ENCODE data around the gene TAS2R10.
"Not testable (repeated sequence)": the region's sequence is repeated elsewhere in the genome, so short reads cannot be mapped to it uniquely, and the experiment has no call there.

The TAS2R10 gene, protein sequence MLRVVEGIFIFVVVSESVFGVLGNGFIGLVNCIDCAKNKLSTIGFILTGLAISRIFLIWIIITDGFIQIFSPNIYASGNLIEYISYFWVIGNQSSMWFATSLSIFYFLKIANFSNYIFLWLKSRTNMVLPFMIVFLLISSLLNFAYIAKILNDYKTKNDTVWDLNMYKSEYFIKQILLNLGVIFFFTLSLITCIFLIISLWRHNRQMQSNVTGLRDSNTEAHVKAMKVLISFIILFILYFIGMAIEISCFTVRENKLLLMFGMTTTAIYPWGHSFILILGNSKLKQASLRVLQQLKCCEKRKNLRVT

GRCh38 chr12:10826258-10826657, at the start of gene TAS2R10:
TAS2R10 (minus strand) TSS chr12:10826358; CDS start chr12:10826269, 89 bp downstream.
- no peak for DNase-seq

DNA sequence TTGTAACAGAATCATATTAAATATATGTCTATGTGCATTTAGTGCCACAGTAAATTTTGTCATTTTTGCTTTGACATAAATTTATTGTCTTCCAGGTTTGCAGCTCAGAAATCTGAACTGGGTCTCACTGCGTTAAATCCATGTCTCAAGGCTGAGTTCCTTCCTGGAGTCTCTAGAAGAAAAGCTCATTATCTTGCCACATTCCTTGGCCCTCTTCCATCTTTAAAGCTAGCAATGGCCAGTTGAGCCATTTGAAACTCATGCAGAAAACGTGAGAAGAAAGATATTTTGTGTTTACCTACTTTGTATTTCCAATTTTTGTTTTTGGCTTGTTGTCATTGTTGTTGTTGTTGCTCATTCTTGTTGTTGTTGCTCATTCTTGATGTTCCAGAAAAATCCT, 47.2 kb upstream of the TAS2R10 start:
- DNase-seq = no peak

- DNase-seq = no peak
Observed at GRCh38 chr12:10867381-10867780, 41.2 kb upstream of the TAS2R10 start.

DNA sequence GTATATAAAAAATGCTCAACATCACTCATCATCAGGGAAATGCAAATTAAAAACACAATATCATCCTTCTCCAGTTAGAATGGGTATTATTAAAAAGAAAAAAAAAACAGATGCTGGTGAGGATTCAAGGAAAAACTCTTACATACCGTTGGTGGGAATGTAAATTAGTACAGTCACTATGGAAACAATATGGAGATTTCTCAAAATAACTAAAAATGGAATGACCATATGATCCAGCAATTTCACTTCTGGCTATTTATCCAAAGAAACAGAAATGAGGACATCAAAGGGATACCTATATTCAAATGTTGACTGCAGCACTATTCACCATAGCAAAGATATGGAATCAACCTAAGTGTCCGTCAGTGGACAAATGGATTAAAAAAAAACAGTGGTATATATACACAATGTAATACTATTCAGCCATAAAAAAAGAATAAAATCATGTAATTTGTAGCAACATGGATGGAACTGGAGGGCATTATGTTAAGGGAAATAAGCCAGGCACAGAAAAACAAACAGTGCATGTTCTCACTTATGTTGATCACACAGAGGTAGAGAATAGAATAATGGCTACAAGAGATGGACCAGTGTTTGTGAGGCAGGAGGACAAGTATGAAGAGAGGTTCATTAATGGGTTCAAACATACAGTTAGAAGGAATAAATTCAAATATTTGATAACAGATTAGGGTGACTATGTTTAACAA, 37.5 kb upstream of the TAS2R10 start:
- no peak for DNase-seq

- no peak for DNase-seq
Observed at GRCh38 chr12:10861366-10861765, 35.2 kb upstream of the TAS2R10 start.

- DNase-seq = no peak
Observed at GRCh38 chr12:10855807-10856206, 29.6 kb upstream of the TAS2R10 start.

- DNase-seq = no peak
Observed at GRCh38 chr12:10853776-10854175, 27.6 kb upstream of the TAS2R10 start.

DNA sequence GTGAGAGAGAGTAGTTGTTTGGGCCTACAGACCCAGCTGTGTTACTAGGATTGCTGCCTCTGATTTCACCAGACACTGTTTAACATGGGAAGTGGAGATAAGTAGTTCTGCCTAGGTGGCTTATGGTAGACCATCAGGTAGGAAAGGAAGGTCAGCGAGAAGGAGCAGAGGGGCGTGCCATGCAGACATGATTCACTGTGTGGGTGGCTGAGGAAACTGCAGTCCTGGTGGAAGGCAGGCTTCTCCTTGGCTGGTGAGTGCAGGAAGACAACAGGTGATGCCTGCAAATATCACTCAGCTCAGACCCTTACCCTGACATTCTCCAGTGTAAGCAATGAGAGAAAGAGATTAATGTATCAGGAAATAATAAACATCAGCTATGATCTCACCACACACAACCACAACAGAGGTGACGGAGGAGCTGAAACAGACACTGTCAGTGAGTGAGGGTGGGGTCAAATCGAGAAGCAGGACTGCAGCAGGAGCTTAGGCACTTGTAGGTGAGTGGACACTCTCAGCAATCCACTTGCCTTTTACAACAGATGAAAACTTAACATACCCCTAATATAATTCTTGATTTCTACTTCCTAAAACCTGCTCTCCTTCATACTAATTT, 25.2 kb upstream of the TAS2R10 start:
- DNase-seq = no peak

- DNase-seq = no peak
Observed at GRCh38 chr12:10849425-10849878, 23.3 kb upstream of the TAS2R10 start, which contains the start of gene PRR4. PRR4 (minus strand) TSS chr12:10849475; CDS start chr12:10849437, 38 bp downstream.

DNA sequence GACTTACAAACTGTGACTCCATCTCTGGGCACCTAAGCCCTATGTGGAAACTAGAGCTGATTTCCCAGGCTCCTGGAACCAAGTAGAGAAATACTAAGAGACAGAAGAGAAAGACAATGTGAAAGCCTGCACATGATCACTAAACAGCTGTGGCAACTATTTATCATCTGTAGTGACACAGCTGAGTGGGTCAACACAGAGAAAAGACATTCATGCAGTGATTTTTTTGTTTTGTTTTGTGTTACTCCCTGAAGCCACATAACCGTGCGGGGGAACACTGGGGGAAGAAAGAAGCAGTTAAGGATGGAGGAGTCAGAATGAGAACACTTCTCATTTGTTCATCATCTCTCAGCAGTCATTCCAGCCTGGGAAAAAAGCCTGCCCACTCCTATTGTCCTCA, 21.6 kb upstream of the TAS2R10 start:
- no peak for DNase-seq

GRCh38 chr12:10842862-10843261, 16.7 kb upstream of the TAS2R10 start:
- DNase-seq = no peak

- no peak for DNase-seq
Observed at GRCh38 chr12:10838461-10838860, 12.3 kb upstream of the TAS2R10 start.

GRCh38 chr12:10829994-10830393, 3.8 kb upstream of the TAS2R10 start:
- no peak for DNase-seq

GRCh38 chr12:10824957-10825356, 1.2 kb downstream of the TAS2R10 start:
- no peak for DNase-seq

- no peak for DNase-seq
Observed at GRCh38 chr12:10811883-10812536, 14.1 kb downstream of the TAS2R10 start.

DNA sequence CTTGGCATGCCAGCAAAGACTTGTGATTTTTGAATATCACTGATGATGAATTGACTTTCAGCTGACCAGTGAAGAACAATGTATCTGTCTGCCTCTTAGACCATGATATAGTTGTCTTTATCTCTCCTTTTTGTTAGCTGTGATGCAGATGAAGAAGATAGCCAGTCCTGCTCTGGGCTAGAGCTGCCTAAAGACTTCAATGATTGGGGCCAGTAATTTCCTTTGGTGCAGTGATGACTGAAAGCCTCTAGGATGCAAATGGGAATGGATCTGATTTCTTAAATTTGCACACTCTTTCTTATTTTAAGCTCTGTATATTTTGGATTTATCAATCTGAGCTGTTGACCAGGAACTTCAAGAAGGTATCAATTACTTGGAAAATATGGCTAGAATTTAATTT, 16.1 kb downstream of the TAS2R10 start, which contains the start of gene TAS2R9:
Gene TAS2R9 (minus strand): TSS at position 101 of the 400 bp plus-strand sequence. CDS start 93 bp downstream, at position 8.
- no peak for DNase-seq

- no peak for DNase-seq
Observed at GRCh38 chr12:10807186-10807585, 19.0 kb downstream of the TAS2R10 start, which contains the start of gene TAS2R8. TAS2R8 (minus strand) TSS chr12:10807286; CDS start chr12:10806980, 306 bp downstream.

GRCh38 chr12:10802587-10802986, 23.6 kb downstream of the TAS2R10 start, which contains the start of gene TAS2R7:
TAS2R7 (minus strand) TSS chr12:10802627; CDS start chr12:10802570, 57 bp downstream.
- DNase-seq = no peak

GRCh38 chr12:10801741-10802140, 24.4 kb downstream of the TAS2R10 start:
- no peak for DNase-seq

GRCh38 chr12:10794222-10794621, 31.9 kb downstream of the TAS2R10 start:
- DNase-seq = no peak

DNA sequence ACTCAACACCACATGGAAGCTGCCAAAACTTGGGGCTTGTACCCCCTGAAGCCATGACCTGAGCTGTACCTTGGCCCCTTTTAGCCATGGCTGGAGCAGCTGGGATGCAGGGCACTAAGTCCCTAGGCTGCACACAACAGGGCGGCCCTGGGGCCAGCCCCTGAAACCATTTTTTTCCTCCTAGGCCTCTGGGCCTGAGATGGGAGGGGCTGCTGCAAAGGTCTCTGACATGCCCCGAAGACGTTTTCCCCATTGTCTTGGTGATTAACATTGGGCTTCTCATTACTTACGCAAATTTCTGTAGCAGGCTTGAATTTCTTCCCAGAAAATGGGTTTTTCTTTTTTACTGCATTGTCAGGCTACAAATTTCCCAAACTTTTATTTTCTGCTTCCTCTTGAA, 34.4 kb downstream of the TAS2R10 start:
- DNase-seq = not testable (repeated sequence)

DNA sequence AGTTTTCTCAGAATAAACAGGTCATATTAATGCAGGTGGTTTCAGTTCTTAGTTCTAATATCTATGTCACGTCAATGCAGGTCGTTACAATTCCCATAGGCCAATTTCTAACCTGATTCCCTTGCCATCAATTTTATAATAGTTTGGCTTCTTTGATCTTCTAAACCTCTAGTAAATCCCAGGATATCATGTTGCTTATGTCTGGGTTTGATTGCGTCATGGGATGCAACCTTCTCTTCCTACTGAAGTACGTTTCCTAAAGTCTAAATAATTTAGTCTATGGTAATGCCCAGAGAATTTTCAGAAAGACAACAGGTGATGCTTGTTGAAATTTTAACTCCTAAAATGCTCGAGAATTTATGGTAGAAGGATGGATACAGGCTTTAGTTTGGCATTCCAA, 42.9 kb downstream of the TAS2R10 start:
- no peak for DNase-seq

- DNase-seq = no peak
Observed at GRCh38 chr12:10779103-10779502, 47.1 kb downstream of the TAS2R10 start.

Measured in inflammatory macrophage treated with lipopolysaccharide for 4 hours (primary cell).